ENCODE results near the gene RMND5B.

GRCh38 chr5:178119915-178120606 is 10.8 kb upstream of the RMND5B start:
- TF ChIP-seq CTCF (conservative IDR thresholded peaks at IDR 0.05) (no peak), ZFX (IDR thresholded peaks at IDR 0.05) (no peak)
